COLO829 (cell line): ENCODE measurements around the gene ANKRD24.
"Not testable (repeated sequence)": the region's sequence is repeated elsewhere in the genome, so short reads cannot be mapped to it uniquely, and the experiment has no call there.

Experiments used
- DNase-seq: peaks from one replicate; pipeline ENCODE4 v3.0.0; 2012; ENCODE audit warnings: low spot score

The ANKRD24 gene

DNA sequence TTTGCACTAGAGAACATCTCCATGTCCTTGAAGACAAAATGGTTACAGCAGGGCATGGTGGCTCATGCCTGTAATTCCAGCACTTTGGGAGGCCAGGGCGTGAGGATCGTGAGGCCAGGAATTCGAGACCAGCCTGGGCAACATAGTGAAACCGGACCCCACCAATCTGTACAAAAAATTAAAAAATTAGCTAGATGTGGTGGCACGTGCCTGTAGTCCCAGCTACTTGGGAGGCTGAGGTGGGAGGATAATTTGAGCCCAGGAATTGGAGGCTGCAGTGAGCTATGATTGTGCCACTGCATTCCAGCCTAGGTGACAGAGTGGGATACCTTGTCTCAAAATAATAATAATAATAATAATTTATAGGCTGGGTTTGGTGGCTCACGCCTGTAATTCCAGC is 47.7 kb downstream of the ANKRD24 start:
- not testable (repeated sequence) for DNase-seq

DNA sequence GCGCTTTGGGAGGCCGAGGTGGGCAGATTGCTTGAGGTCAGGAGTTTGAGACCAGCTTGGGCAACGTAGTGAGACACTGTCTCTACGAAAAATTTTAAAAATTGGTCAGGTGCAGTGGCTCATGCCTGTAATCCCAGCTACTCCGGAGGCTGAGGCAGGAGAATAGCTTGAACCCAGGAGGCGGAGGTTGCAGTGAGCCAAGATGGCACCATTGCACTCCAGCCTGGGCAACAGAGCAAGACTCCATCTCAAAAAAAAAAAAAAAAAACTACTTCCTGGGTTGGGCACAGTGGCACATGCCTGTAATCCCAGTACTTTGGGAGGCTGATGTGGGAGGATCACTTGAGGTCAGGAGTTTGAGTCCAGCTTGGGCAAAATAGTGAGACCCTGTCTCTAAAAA is 49.0 kb downstream of the ANKRD24 start:
- not testable (repeated sequence) for DNase-seq

DNA sequence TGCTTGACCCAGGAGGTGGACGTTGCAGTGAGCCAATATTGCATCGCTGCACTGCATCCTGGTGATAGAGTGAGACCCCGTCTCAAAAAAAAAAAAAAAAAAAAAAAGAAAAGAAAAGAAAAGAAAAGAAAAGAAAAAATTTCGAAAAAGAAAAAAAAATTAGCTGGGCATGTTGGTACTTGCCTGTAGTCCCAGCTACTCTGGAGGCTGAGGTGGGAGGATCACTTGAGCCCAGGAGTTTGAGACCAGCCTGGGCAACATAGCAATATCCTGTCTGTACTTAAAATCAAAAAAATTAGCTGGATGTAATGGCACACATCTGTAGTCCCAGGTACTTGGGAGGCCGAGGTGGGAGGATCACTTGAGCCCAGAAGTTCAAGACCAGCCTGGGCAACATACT is 49.6 kb downstream of the ANKRD24 start:
- DNase-seq: not testable (repeated sequence)

DNA sequence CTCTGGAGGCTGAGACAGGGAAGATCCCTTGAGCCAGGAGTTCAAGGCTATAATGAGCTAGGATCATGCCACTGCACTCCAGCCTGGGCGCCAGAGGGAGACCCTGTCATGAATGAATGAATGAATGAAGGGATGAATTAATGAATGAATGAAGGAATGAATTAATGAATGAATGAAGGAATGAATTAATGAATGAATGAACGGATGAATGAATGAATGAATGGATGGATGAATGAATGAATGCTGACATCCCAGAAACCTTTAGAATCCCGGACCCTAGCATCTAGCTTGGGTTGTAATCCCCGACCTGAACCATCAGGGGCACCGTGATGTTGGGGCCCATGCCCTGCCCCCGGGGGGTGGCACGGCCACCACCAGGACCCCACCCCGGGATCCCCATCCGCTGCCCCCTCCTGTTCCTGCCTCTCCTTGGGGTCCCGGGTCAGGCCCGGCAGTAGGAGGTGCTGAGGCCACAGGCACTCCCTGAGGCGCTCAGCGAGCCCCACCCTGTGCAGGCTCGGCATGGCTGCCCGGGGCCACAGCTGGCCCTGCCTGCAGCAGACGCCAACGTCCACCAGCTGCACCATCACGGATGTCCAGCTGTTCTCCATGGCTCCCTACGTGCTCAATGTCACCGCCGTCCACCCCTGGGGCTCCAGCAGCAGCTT is 50.3 kb downstream of the ANKRD24 start:
- DNase-seq: no peak

DNA sequence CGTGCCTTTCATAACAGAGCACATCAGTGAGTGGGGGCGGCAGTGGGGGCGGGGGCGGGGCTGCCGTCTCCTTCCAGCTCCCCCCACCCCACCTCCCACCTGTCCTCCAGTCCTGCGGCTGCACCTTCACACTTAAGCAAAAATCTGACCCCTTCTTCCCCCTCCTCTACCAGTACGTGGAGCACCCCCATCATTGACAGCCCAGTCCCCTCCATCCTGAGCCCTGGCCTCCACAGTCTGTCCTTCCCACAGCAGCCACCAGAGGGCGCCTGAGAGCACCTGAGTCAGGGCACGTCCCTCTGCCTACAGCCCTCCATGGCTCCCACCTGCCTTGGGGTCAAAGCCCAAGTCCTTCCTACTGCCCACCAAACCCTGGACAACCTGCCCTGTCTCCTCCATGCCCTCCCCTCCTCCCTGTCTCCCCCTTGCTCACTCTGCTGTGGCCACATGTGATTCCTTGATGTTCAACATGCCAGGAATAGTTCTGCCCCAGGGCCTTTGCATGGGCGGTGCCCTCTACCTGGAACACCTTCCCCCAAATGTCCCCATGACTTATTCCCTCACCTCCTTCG is 50.9 kb downstream of the ANKRD24 start:
- no peak for DNase-seq

- no peak for DNase-seq
Measured at GRCh38 chr19:4234142-4234861, 51.8 kb downstream of the ANKRD24 start.

- no peak for DNase-seq
Measured at GRCh38 chr19:4234862-4235201, 52.3 kb downstream of the ANKRD24 start.

- not testable (repeated sequence) for DNase-seq
Measured at GRCh38 chr19:4237510-4237909, 55.0 kb downstream of the ANKRD24 start.

DNA sequence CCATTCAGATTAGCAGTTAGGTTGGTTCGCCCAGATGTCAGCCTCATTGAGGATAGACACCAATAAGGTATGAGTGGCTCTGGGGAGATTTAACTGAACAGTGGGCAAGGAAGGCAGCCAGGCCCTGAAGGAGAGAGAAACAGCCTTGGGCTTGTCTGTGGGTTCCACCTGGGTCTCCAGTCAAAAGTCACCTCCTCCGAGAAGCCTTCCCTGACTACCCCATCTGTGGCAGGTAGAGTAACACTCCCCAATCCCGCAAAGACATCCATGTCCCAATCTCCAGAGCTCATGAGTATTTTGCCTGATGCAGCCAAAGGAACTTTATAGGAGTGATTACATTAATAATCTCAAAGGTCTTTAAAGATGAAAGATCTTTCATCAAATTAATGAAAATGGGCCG is 56.3 kb downstream of the ANKRD24 start:
- no peak for DNase-seq

GRCh38 chr19:4241824-4242430 is 59.4 kb downstream of the ANKRD24 start:
- no peak for DNase-seq

DNA sequence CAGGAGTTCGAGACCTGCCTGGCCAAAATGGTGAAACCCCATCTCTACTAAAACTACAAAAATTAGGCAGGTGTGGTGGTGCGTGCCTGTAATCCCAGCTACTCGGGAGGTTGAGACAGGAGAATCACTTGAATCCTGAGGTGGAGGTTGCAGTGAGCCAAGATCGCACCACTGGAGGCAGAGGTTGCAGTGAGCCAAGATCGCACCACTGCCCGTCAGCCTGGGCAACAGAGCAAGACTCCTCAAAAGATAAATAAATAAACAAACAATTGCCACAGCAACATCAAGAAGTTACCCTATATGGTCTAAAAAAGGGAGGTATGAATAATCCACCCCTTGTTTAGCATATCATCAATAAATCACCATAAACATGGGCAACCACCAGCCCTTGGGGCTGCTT is 63.4 kb downstream of the ANKRD24 start:
- not testable (repeated sequence) for DNase-seq

GRCh38 chr19:4246767-4247593 is 64.5 kb downstream of the ANKRD24 start, which contains the start of gene YJU2:
TSS of gene YJU2 (plus strand) at chr19:4247080. CDS start at chr19:4247147, 67 bp downstream.
- DNase-seq: peak; percentile 100

GRCh38 chr19:4256563-4256962 is 74.1 kb downstream of the ANKRD24 start:
- no peak for DNase-seq

DNA sequence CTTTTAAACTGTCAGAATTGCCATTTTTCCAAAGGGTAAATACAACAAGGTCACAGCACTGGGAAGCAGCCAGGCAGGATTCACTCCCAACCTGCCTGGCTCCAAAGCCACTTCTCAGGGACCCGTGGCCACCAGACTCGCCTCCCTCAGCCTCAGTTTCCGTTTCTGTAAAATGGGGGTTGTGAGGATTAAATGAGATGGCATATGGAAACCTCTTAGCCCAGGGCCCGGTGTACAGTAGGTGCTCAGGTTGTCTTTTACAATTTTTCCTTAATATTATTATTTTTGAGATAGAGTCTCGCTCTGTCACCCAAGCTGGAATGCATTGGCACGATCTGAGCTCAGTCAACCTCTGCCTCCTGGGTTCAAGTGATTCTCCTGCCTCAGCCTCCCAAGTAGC is 74.5 kb downstream of the ANKRD24 start:
- DNase-seq: no peak

DNA sequence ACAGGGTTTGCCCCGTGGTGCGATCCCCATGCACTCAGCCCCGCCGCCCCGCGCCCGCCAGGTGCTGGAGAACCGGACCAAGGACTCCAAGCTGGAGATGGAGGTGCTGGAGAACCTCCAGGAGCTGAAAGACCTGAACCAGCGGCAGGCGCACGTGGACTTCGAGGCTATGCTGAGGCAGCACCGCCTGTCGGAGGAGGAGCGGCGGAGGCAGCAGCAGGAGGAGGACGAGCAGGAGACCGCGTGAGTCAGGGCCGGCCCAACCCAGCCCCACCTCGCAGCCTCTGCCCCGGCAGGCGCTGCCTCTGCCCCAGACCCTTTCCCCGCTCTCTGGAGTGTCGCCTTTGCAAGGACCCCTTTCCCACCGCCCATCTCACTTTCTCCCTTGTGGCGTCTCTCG is 75.7 kb downstream of the ANKRD24 start:
- no peak for DNase-seq

DNA sequence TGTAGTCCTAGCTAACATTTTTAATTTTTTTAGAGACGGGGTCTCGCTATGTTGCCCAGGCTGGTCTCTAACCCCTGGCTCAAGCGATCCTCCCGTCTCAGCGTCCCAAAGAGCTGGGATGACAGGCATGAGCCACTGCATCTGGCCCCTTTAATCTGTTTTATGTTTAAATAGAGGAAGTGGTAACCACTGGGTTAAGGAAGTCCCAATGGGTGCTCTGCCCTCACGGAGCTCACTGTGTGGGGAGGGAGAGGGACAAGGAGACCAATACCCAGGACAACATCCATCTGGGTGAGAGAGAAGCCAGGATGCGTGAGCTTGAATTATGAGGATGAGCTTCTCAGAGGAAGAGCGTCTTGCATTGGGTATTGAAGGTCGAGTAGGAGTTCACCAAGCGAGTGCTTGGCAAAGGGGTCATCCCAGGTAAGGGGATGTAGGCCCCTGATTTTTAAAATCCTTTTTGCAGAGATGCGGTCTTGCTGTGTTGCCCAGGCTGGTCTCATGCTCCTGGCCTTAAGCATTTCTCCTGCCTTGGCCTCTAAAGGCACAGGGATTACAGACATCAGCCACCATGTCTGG is 78.2 kb downstream of the ANKRD24 start:
- DNase-seq: no peak

- DNase-seq: no peak
Measured at GRCh38 chr19:4264812-4265211, 82.3 kb downstream of the ANKRD24 start.

DNA sequence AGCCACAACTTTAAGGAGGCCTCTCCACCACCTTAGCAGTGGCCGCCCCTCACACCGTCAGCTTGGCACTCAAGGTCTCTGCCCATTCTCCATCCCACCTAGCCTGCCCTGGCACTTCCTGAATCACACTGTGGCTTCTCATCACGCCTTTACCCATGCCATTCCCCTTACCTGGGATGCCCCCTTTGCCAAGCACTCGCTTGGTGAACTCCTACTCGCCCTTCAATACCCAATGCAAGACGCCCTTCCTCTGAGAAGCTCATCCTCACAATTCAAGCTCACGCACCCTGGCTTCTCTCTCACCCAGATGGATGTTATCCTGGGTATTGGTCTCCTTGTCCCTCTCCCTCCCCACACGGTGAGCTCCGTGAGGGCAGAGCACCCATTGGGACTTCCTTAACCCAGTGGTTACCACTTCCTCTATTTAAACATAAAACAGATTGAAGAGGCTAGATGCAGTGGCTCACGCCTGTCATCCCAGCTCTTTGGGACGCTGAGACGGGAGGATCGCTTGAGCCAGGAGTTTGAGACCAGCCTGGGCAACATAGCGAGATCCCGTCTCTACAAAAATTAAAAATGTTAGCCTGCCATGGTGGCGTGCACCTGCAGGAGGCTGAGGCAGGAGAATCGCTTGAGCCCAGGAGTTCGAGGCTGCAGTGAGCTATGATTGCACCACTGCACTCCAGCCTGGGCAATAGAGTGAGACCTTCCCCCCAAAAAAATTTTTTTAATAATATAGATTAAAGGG is 83.9 kb downstream of the ANKRD24 start:
- no peak for DNase-seq

- no peak for DNase-seq
Measured at GRCh38 chr19:4267101-4267900, 84.8 kb downstream of the ANKRD24 start.
